HepG2 (cell line): Measurements from ENCODE around the gene ARPC1B. TPM values are rescaled to one million over a fixed set of nuclear protein-coding genes. Genes with fewer than 3 reads are reported as not detected.
A peak's percentile ranks its signal among the peaks of the same experiment; 100 is the strongest.

ENCODE experiments used
- CBX5 ChIP-seq: sonication (generic); formaldehyde crosslinking; IDR thresholded peaks from 2 replicates; pipeline ENCODE4 v1.4.0; 2020; ENCODE audit warnings: missing genetic modification reagents, borderline replicate concordance
- CSRNP1 ChIP-seq: sonication (generic); formaldehyde crosslinking; IDR thresholded peaks from 2 replicates; pipeline ENCODE4 v1.8.1; 2023; ENCODE audit warnings: mild to moderate bottlenecking, missing genetic modification reagents
- DNMT1 ChIP-seq: sonication (generic); formaldehyde crosslinking; IDR thresholded peaks from 2 replicates; pipeline ENCODE4 v1.5.1; 2020; ENCODE audit warnings: mild to moderate bottlenecking, missing genetic modification reagents
- KLF12 ChIP-seq: sonication (generic); formaldehyde crosslinking; IDR thresholded peaks from 2 replicates; pipeline ENCODE4 v1.4.0; 2020; ENCODE audit warnings: missing genetic modification reagents, borderline replicate concordance
- MED13 ChIP-seq: sonication (generic); formaldehyde crosslinking; IDR thresholded peaks from 2 replicates; pipeline ENCODE4 v1.5.0; 2020; ENCODE audit warnings: missing genetic modification reagents
- MEF2D ChIP-seq: sonication (generic); formaldehyde crosslinking; IDR thresholded peaks from 2 replicates; pipeline ENCODE4 v1.5.1; 2020; ENCODE audit warnings: mild to moderate bottlenecking, missing genetic modification reagents
- NCOA2 ChIP-seq: sonication (generic); formaldehyde crosslinking; IDR thresholded peaks from 2 replicates; pipeline ENCODE4 v1.8.0; 2022; ENCODE audit warnings: inconsistent platforms
- REPIN1 ChIP-seq: sonication (generic); formaldehyde crosslinking; IDR thresholded peaks from 2 replicates; pipeline ENCODE4 v1.8.0; 2022; ENCODE audit warnings: missing genetic modification reagents, low read depth, mild to moderate bottlenecking, borderline replicate concordance
- SPEN ChIP-seq: sonication (generic); formaldehyde crosslinking; IDR thresholded peaks from 2 replicates; pipeline ENCODE4 v1.5.1; 2020; ENCODE audit warnings: low read depth, mild to moderate bottlenecking, missing genetic modification reagents
- TEAD2 ChIP-seq: sonication (generic); formaldehyde crosslinking; IDR thresholded peaks from 2 replicates; pipeline ENCODE4 v1.9.0; 2021; ENCODE audit warnings: missing genetic modification reagents
- ZFP91 ChIP-seq: sonication (generic); formaldehyde crosslinking; IDR thresholded peaks from 2 replicates; pipeline ENCODE4 v1.9.0; 2022; ENCODE audit warnings: missing genetic modification reagents, mild to moderate bottlenecking, borderline replicate concordance
- ZNF225 ChIP-seq: sonication (generic); formaldehyde crosslinking; IDR thresholded peaks from 2 replicates; pipeline ENCODE4 v1.4.0; 2020; ENCODE audit warnings: mild to moderate bottlenecking, missing genetic modification reagents
- ZNF569 ChIP-seq: sonication (generic); formaldehyde crosslinking; IDR thresholded peaks from 2 replicates; pipeline ENCODE4 v1.5.0; 2020; ENCODE audit warnings: mild to moderate bottlenecking, missing genetic modification reagents, moderate library complexity, borderline replicate concordance
- ZNF646 ChIP-seq: sonication (generic); formaldehyde crosslinking; IDR thresholded peaks from 2 replicates; pipeline ENCODE4 v1.9.0; 2021; ENCODE audit warnings: mild to moderate bottlenecking, missing genetic modification reagents
- ZXDC ChIP-seq: sonication (generic); formaldehyde crosslinking; IDR thresholded peaks from 2 replicates; pipeline ENCODE4 v1.5.0; 2020; ENCODE audit warnings: mild to moderate bottlenecking, missing genetic modification reagents
- polyA plus RNA-seq, 8 experiments: library from polyadenylated mRNA; depleted of rRNA in 3 of 8; stranded (reverse) in 7 of 8; unstranded in 1 of 8; fragments of >200 nt; fragmentation: Illumina TruSeq in 4 of 8; extraction: Trizol in 4 of 8; gene quantifications; 2 replicates each; pipeline versions ENCODE4 v1.2.1 to v1.2.3, GENCODE V29; 2011 to 2016; ENCODE audit warnings: low read depth in 4 of 8, missing spikeins in 1 of 8, mixed read lengths in 1 of 8; ENCODE audit not compliant: insufficient read depth in 1 of 8
- total RNA-seq, 5 experiments: library from RNA; depleted of rRNA; stranded (reverse); fragments of >200 nt; fragmentation: Illumina TruSeq; extraction: Trizol; gene quantifications; 2 replicates each; pipeline ENCODE4 v1.2.3, GENCODE V29; 2016; ENCODE audit warnings: low read depth in 1 of 5

ARPC1B gene
- total and polyA plus RNA-seq, 2 of the 13 experiments (the other 11 are each of a cell fraction or from before 2014, with no cell fraction given): 72.9 to 89.1 TPM

GRCh38 chr7:99372275-99373090 is 2.0 kb upstream of the ARPC1B start (continued):
- peak; percentile 50; the same call in 1 of the 2 replicates for TF ChIP-seq ZFP91 (CRISPR knock-in tag)
- no peak for TF ChIP-seq TEAD2
- peak; percentile 39; the same call in 1 of the 2 replicates for TF ChIP-seq MEF2D (CRISPR knock-in tag)
- no peak for TF ChIP-seq ZXDC
- no peak for TF ChIP-seq ZNF569
- TF ChIP-seq ZNF646 (CRISPR knock-in tag): no peak
- TF ChIP-seq ZNF225 (CRISPR knock-in tag): no peak
- no peak for TF ChIP-seq MED13 (CRISPR knock-in tag)
- peak; percentile 58; the same call in 1 of the 2 replicates for TF ChIP-seq SPEN (CRISPR knock-in tag)
- TF ChIP-seq DNMT1: no peak
- no peak for TF ChIP-seq KLF12 (CRISPR knock-in tag)
- TF ChIP-seq CBX5 (CRISPR knock-in tag): peak; percentile 79; the same call in 1 of the 2 replicates
- no peak; the same call in 1 of the 2 replicates for TF ChIP-seq REPIN1 (CRISPR knock-in tag)
- TF ChIP-seq CSRNP1 (CRISPR knock-in tag): peak; percentile 16; the same call in 1 of the 2 replicates
- peak; percentile 80 for TF ChIP-seq NCOA2 (CRISPR knock-in tag)
